CD4-positive, alpha-beta T cell treated with Interferon alpha-2 for 1 hour (primary cell): ENCODE results near the gene DYRK1B.
A peak's percentile ranks its signal among the peaks of the same experiment; 100 is the strongest.
"Not testable (repeated sequence)": the region's sequence is repeated elsewhere in the genome, so short reads cannot be mapped to it uniquely, and the experiment has no call there.

Source experiments
- DNase-seq, 2 donors: peaks; one replicate each; pipeline ENCODE4 v3.0.0-alpha.2; 2020 to 2022

The DYRK1B gene

DNA sequence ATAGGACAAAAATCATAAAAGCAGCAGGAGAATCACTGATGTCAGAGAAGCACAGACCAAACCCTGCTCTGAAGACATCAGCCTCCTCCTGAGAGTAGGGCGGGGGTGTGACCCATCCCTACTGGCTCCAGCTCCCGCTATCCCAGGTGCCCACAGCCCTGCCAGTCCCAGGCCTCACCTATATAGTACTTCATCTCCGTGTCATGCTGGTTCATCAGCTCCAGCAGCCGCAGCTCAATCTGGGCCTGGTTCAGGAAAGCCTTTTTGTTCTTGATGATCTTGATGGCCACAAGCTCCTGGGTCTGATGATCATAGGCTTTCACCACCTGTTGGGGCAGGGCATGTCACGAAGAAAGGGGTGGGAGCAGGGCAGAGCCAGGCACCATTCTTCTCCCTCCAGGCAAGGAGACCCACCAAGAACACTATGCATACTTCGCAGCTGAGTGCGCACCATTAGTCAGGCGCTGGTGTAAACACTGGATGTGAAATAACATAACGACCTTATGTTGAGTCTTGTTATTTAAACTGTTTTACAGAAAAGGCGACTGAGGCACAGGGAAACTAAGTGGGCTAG is 4.2 kb downstream of the DYRK1B start:
- DNase-seq, result no peak

DNA sequence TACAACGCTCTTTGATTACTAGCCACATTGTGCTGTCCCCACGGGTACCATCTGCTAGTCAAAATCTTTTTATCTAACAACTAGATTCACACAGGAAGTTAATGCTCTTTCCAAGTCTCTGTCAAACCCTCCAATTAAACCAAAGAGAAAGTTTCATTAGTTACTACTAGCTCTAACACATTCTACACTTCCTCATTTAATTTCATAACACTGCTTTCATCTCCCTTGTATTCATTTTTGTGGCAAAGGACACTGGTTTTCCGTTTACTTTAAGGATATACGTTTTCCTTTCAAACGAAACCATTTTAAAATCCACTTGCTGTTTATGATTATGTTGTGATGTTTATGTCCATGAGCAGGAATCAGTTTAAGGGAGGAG is 5.3 kb downstream of the DYRK1B start:
- no peak for DNase-seq

DNA sequence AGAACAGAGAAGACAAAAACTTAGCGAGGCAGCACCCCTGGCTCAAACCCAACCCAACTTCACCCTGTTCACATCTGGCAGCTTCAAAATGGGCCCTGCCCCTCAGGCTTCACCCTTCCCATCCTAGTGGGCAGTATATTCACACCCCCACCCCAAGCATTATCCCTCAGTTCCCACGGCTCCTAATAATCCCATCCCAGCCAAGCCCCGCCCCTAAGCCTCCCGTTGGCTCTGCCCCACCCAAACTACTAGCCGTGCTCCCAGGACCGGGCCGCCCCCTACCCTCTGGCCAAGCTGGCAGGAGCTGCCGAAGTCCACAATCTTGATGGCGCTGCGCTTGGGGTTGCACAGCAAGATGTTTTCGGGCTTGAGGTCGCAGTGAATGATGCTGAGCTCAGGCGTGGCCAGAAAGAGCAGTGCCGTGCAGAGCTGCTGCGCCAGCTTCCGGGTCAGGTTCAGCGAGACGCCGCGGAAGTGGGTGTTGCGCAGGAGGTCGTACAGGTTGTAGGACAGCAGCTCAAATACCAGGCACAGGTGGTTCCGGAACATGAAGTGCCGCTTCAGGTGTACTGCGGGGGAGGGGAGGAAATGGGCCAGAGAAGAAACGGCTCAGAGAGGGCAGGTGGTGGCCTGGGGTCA is 5.8 kb downstream of the DYRK1B start:
- peak; percentile 16 to 55 for DNase-seq

DNA sequence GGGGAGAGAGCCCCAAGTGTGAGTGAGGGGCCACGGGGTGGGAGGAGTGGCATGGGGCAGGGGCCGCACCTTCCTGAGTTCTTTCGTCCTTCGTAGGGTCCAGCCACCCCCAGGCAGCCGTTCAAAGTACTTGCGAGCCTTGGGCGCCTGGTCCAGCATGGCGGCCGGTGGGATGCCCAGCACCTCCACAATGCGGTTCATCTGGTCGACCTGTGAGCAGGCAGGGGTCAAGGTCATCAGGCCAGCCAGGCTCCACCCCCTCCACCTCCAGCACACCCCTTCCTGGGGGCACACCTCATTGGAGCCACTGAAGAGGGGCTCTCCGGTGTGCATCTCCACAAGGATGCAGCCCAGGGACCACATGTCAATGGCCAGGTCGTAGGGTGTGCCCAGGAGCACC is 6.7 kb downstream of the DYRK1B start:
- no peak for DNase-seq

DNA sequence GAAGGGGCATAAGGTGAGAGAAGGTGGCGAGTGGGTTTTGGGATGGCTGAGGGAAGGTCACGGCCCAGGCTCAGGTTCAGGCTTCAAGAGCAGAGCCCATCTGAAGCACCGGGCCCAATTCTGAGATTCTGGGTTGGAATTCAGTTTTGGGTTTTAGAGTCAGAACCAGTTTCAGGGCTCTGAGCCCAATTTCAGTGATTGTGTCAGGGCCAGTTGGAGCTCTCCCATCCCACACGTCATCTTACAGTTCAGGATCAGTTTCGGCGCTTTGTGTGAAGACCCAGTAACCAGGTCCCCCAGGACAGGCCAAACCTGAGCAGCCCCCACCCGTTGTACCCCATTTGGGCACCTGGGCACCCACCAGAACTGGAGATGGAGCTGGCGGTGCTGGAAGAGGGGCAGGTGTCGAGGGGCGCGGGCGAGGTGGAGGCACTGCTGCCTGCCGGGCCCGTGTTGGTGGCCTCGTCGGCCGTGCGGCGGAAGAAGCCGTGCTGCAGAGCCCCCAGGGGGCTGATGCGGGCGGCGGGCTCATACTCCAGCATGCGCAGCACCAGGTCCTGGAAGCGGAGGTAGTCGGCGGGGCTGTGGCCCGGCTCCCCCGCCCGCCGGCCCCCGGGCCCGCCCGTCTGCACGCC is 7.5 kb downstream of the DYRK1B start:
- no peak for DNase-seq

DNA sequence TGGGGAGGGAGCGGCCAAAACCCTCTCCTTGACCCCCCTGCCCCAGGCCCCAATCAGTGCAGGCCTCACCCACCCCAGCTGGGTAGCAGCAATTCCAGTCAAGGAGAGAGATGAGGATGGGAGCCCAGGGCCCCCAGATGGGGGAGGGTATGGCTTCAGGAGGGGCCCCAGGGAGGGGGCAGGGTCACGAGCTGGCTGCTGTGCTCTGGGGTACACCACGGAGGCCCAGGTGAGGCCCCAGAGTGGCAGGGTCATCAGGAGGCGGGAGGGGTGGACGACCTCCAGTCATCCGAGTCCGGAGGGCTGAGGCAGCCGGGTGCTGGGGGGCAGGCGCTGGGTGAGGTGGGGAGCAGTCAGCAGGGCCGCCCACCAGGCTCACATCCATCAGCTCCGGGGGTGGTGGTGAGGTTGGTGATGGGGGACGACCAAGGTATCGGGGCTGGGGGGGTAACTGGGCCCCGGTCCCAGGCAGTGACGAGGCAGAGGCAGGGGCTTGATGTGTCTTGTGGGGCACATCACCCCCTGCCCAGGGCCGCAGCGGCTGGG is 8.4 kb downstream of the DYRK1B start:
- no peak for DNase-seq

DNA sequence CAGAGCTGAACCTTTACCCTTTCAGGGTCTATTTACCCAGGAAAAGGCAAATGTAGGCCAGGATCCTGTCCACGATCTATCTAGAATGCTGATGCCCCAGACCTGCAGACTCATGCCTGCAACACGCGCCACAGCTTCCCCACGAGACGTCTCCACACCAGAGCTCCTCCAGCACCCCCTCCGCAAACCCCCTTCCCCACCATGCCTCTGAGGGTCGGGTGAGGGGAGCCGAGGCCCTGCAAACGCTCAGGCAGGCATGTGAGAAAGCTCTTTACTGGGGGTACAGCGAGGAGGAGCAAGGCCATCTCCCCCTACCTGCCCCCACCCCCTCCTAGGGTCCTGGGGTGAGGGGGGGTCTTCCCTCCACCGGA is 8.9 kb downstream of the DYRK1B start:
- DNase-seq, result no peak

DNA sequence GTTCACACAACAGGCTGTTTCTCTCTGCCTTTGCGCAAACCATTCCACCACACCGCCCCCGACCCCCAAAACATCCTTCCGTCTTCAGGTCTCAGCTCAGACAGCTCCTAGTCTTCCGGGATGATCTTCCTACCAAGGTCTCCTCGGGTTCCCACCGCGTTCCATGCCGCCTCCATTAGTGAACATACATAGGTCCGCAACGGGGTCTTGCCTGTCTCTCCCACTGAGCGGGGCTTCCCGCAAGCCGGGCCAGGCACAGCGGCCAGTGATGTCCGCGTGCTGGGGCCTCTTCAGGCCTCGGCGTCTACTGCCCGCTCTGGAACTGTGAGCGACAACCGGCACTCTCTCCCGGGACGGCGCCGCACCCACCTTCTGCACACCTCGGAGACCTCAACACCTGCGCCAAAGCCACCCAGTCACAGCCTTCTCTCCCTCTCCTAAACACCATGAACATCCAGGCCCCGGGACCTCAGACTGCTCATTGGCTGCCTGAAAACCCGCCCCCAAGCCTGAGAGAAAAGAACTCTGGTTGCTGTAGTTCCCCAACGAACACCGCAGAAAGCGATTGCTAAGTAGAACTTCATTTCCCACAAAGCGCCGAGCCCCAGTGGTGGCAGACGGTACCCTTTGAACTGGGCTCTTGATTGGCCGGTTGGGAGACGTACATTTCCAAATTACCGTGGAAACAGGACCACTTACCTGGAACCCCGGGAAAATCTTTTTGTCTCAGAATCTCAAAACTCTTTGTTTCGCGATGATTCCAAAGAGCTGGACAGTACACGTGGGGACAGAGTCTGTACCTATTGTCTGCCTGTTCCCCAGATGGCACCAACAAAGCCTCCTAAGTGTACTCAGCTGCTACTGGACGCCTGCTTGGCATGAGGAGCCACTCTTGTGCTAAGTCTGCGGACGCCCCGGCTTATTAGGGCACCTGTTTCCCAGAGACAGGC is 9.5 kb downstream of the DYRK1B start:
- peak; percentile 89 to 93 for DNase-seq

DNA sequence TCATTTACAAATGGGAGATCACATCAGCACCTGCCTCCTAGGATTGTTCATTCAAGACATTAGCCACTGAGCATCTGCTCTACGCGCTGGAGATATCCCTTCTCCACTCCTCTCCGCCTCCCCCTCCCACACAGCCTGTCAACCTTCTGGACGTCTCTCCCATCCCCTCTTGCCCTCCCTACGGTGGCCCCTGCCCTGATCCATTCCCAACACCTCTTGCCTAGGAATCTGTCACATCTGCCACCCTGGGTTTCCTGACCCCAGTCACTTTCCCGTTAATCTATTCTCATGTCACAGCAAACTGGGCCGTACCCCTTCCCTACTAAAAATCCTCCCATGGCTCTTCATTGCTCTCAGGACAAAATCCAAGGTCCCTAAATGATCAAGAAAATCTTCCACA is 10.3 kb downstream of the DYRK1B start:
- DNase-seq, result no peak

DNA sequence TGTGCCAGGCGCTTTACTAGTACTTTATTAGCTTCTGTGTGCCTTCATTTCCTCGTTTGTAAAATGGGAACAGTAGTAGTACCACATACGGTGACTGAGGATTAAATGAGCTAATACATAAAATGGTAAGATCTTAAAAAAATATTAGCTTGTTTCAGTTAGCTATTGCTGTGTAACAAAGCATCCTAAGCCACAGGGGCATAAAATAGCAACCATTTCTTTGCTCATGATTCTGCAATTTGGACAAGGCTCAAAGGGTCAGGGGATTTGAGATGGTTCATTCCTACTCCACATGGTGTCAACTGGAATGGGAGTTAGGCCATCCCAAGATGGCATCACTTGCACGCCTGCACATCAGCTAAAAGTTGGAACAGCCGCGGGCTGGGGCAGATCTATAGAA is 13.3 kb downstream of the DYRK1B start:
- DNase-seq, result no peak

DNA sequence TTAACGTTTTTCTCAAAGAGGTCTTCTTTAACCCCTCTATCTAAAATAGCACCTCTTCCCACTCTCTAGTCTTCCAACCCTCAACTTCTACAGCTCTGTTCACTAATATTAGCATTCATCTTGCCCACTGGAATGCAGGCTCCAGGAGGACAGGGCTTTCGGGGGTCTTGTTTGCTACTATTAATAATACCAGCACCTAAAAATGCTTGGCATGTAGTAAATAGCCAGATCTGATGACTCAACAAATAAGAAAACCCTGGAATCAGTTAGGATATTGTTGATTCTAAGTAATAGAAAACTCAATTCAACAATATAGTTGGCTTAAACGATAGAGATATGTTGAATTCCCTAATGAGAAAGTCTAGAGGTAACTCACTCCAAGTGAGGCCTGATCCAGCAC is 14.2 kb downstream of the DYRK1B start:
- DNase-seq, result no peak

DNA sequence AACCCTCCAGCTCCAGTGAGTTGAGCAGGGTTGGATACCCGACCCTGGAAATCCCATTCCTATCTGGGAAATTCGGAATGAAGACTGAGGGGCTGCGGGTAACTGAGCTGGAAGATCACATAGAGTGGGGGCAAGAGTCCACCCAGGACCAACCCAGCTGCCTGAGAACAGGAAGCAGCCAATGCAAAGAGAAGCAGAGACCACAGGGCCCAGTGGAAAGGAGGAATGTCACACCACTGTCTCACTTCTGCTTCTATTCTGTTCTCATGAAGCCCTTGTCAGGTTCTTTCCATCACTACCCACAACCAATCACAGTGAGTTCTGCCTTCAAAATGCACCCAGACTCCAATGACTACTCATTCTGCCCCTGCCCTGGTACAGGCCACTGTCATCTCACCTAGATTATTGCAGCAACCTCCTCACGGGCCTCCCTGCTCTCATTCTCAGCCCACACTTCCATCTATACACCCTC is 15.3 kb downstream of the DYRK1B start:
- no peak for DNase-seq

DNA sequence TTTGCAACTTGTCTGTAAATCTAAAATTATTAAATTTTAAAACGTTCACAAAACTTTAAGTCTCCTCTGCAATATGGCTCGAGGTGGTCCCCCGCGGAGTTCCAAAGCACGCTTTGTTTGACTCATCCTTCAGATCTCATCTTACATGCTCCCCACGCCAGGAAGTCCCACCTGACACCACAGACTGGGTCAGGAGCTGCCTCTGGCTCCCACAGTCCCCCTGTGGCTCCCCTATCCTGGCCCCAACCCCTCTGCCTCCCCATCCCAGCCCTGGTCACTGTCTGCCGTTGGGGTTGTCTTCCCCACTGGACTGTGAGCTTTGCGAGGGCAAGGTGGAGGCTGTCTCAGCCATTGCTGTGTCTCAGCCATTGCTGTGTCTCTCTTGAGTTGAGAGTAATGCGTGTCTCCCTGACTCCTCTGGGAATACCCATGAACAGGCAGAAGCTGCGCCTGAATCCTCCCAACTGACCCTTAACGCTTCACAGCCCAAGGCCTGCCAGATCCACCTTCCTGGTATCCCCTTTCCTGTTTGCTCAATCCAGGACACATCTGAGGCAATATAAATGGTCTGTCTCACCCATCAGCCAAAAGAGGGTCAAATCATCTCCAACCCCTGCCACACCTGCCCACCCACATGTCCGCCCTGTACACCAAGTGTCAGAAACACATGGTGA is 15.9 kb downstream of the DYRK1B start:
- DNase-seq, result no peak

DNA sequence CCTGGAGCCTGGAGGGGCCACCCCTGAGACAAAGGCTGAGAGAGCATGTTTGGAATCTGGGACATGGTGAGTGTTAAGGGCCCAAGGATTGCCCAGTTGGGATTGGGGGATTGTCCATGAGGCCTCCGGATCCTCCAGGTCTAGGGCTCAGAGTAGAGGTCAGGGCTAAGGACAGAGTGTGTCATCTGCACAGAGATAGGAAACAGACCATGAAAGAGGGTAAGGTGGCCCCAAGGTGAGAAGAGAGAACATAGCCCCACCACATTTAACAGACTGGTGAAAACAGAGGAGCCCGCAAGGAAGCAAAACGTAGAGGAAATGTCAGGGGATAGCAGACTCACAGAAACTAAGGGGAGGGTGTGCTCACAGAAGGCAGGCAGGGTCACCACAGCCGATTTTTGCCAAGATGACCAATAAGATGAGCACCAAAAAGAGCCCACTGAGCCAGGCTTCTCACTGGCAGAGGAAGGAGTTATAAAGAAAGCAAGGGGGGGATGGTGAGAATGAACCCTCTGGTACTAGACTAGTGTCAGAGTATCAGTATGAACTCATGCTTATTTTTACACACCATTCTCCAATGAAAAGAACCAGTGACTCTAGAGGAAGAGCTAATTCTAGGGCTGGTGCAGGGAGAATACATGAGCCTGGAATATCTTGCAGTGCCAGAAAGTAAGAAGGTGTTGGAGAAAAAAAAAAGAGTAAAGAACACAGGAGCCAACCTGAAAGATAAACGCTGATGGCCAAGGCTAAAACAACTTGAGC is 17.5 kb downstream of the DYRK1B start:
- DNase-seq, result no peak

DNA sequence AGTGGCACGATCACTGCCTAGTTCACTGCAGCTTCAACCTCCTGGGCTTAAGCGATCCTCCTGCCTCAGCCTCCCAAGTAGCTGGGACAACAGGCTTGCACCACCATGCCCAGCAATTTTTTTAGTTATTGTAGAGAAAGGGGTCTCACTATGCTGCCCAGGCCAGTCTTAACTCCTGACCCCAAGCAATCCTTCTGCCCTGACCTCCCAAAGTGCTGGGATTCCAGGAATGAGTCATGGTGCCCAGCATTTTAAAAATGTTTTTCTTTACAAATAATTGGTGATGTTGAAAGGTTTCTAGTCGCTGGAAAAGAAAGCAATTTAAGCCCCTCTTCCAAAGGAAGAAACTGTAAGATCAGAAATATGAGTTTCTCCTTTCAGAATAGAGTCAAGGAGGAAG is 19.4 kb downstream of the DYRK1B start:
- no peak for DNase-seq

DNA sequence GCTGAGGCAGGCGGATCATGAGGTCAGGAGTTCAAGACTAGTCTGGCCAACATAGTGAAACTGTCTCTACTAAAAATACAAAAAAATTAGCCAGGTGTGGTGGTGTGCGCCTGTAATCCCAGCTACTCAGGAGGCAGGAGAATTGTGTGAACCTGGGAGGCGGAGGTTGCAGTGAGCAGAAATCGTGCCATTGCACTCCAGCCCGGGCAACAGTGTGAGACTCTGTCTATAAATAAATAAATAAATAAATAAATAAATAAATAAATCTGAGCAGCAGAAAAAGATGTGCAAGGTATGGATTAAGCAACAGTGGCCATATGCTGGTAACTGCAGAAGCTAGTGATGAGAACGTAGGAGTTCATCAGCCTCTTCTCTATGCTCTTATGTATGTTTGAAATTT is 19.9 kb downstream of the DYRK1B start:
- not testable (repeated sequence) for DNase-seq

DNA sequence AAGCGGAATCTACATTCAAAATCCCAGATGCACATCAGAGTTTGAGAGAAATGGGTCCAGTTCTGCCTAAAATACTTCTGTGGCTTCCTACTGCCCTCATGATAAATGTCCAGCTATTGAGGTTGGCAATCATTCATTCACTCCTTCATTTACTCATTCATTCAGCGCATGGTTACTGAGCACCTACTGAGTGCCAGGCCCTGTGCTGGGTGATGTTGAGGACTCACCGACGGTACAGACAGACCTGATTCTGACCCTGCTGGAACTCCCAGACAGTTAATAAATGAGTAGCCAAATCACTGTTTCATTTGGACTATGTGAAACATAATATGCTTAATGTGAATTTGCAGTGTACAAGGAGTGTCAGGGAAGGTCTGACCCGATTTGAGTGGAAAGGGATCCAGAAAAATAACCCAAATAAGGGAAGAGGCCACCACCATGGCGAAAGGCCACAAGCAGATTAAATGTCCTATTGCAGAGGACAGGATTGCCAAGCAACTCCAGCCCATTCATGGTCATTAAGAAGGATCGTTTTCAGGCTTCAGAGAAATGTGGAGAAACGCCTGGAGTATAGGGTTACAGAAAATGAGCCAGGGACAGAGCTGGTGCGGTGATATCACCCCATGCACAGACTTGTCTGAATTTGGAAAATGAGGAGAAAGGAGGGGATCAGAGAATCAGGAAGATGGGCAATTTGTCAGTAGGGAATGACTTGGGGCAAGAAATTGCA is 20.5 kb downstream of the DYRK1B start:
- no peak for DNase-seq

DNA sequence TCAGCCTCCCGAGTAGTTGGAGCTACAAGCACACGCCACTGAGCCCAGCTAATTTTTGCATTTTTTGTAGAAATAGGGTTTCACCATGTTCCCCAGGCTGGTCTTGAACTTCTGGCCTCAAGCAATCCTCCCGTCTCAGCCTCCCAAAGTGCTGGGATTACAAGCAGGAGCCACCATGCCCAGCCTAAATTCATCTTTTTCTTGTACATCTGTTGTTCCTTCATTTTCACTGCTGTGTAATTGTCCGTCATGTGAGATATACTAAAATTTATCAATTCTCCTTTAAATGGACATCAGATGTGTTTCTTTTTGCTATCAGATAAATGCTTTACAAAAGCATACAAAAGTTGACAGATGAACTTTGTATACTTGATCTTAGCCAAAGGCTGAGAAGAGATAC is 22.9 kb downstream of the DYRK1B start:
- no peak for DNase-seq

DNA sequence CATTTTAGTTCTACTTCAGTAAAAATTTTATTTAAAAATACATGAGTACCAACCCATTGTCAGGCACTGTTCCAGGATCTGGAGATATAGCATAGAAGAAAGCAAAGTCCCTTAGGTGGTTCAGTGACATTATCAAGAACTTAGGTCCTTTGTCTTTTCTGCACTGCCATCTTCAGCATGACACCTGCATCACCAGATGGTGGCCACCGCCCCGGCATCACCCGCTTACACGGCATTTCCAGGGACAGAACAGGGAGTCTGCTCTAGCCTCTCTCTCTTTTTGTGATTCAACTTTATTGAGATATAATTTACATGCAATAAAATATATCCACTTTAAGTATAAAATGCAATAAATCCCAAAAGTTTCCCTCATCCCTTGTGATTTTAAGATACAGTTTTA is 23.5 kb downstream of the DYRK1B start:
- DNase-seq, result no peak

DNA sequence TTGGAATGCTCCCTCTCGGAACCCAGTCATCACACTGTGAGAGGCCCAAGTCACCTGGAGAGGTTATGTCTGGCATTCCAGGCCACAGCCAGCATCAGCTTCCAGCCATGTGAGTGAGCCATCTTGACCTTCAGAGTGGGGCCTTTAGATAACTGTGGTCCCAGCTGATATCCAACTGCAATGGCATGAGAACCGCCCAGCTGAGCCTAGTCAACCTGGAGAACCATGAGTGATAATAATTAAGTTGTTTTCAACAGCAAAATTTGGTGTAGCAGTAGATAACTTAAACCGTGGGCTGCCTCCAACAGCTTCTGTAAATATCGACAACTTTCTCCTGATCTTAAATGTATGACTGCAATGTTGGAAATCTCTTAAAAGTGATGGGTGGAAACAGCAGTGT is 24.6 kb downstream of the DYRK1B start:
- no peak for DNase-seq

DNA sequence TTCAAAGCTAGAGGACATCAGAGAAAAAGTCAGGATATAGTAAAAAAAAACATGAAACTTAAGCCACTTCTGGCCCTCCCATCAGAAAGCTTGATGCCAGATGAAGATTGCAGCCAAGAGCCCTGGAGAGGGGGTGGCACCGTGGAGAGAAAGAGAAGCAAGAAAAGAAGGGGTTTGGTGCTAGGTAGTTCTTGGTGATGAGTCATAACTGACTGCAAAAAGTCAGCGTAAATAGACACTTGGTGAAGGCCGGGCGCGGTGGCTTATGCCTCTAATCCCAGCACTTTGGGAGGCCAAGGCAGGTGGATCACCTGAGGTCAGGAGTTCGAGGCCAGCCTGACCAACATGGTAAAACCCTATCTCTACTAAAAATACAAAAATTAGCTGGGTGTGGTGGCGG is 25.3 kb downstream of the DYRK1B start:
- DNase-seq, result not testable (repeated sequence)
